Measurements from ENCODE around the gene ALAS1.
"Not testable (repeated sequence)": the region's sequence is repeated elsewhere in the genome, so short reads cannot be mapped to it uniquely, and the experiment has no call there.

- not testable (repeated sequence) for TF ChIP-seq CTCF, POLR2AphosphoS5 (IDR thresholded peaks at IDR 0.05)
Observed at GRCh38 chr3:52178126-52178525, 19.8 kb upstream of the ALAS1 start.
